Activated naive CD8-positive, alpha-beta T cell treated with anti-CD3 and anti-CD28 coated beads, Interleukin-2, amount 50 U/mL, for 24 hours (primary cell): Measurements from ENCODE around the gene SI.
"Not testable (repeated sequence)": the region's sequence is repeated elsewhere in the genome, so short reads cannot be mapped to it uniquely, and the experiment has no call there.

ENCODE experiments used
- ATAC-seq: fragments of 150-1000 bp; cut with Tn5 transposase; one replicate; pipeline ENCODE4 v1.10.0; 2021
- DNase-seq: peaks from one replicate; pipeline ENCODE4 v3.0.0; 2021
- H3K27ac Mint-ChIP-seq: one replicate; pipeline ENCODE4 v1.8.0; 2021; ENCODE audit warnings: mild to moderate bottlenecking, mixed read lengths
- H3K27me3 Mint-ChIP-seq: one replicate; pipeline ENCODE4 v1.8.0; 2021; ENCODE audit warnings: mixed read lengths
- H3K36me3 Mint-ChIP-seq: one replicate; pipeline ENCODE4 v1.8.0; 2021; ENCODE audit warnings: low read depth, mixed read lengths
- H3K4me1 Mint-ChIP-seq: one replicate; pipeline ENCODE4 v1.8.0; 2021; ENCODE audit warnings: mixed read lengths
- H3K4me3 Mint-ChIP-seq: one replicate; pipeline ENCODE4 v1.8.0; 2021; ENCODE audit warnings: mild to moderate bottlenecking, moderate library complexity, mixed read lengths
- H3K9me3 Mint-ChIP-seq: one replicate; pipeline ENCODE4 v1.8.0; 2021; ENCODE audit warnings: mixed read lengths

The SI gene

DNA sequence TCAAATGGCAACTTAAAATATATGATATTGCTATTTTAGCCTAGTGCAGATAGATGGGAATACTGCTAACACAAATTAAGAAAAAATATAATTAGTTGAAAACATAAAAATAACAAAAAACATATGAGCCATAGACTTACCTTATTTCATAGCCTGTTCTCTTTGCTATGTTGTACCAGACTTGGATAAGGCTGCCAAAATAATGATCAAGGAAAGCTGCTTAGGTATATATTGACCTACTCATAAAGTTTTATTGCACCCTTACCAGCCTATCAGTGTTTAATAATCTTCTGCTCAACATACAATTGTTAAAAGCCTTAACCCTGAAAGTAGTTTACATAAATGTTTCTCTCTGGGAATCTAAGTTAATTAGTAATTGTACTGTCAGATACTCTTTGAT is at the start of gene SI:
Gene SI (minus strand): TSS at position 204 of the 400 bp plus-strand sequence. CDS start 2,484 bp downstream, outside the sequence.
- Mint-ChIP-seq H3K36me3 (no peaks in the 10 kb centered on the region), H3K4me3 (no peak within 1 kb of the TSS), H3K27me3 (no peaks in the 10 kb centered on the region), H3K4me1 (no peaks in the 10 kb centered on the region), H3K9me3 (peaks cover 17% of the 10 kb centered on the region), H3K27ac (no peak within 1 kb of the TSS)
- ATAC-seq (no peak), DNase-seq (no peak)

DNA sequence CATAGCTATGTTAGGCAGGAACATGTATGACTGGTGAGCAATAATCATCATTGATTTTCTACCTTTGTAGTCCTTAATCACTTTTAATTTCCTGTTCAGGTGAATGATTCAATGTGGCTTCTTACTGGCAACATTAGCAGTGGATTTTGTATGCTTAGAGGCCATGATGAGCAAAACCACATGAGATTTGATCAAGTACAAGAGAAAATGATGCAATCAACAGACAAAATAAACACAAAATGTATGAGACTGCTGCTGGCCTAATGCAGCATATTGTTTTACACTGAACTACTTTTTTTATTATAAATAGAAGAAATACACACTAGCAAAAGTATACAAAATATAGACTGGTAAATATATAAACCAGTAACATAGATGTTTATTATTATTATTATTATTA is 47.5 kb upstream of the SI start:
- Mint-ChIP-seq H3K27me3 (no peaks in the 10 kb centered on the region), H3K27ac (no peak overlapping the region), H3K4me1 (no peaks in the 10 kb centered on the region)

DNA sequence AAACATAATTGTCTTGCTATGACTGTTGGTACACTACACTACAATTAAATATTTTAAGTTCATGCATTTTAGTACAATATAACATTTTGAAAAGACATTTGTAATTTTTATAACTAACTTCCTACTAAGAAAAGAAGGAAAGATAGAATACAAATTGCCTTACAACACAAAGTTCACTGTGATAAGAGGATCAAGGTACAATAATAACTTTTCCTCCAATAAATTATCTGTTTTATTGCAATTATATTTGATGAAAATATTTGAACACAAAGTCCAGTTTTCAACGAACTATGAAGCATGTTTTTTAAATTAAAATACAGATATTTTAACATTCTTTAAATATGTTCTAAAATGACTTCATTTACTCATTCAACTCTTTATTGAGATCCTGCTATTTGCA is 33.1 kb upstream of the SI start:
- Mint-ChIP-seq H3K9me3 (no peaks in the 10 kb centered on the region), H3K4me1 (no peaks in the 10 kb centered on the region), H3K36me3 (no peaks in the 10 kb centered on the region), H3K27me3 (no peaks in the 10 kb centered on the region), H3K27ac (no peak overlapping the region), H3K4me3 (no peak overlapping the region)
- ATAC-seq: no peak
- no peak for DNase-seq

More for the DNA sequence above, 47.5 kb upstream of the SI start:
- H3K4me3 Mint-ChIP-seq: no peak overlapping the region
- no peak for ATAC-seq
- peaks cover 10% of the 10 kb centered on the region for H3K9me3 Mint-ChIP-seq
- no peak for DNase-seq
- H3K36me3 Mint-ChIP-seq: no peaks in the 10 kb centered on the region

DNA sequence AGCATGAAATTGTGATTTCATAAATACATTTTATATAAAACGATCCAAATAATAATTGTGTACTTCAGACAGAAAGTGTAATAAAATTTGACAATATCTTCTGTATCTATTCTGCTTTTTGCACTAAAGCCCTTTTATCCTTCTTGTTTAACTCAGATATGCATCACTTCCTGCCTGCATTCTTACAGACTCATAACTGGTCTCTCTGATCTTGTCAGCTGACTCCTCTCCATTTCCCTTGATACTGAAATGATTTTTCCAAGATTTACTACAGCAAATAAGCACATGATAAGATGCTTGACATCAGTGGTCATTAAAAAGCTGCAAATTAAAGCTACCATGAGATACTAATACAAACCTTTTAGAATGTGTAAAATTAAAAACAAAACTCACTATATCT is 25.3 kb upstream of the SI start:
- Mint-ChIP-seq H3K4me3 (no peak overlapping the region), H3K4me1 (no peaks in the 10 kb centered on the region), H3K27ac (no peak overlapping the region), H3K27me3 (no peaks in the 10 kb centered on the region), H3K36me3 (no peaks in the 10 kb centered on the region), H3K9me3 (peaks cover 4% of the 10 kb centered on the region)
- DNase-seq: no peak
- ATAC-seq: no peak

DNA sequence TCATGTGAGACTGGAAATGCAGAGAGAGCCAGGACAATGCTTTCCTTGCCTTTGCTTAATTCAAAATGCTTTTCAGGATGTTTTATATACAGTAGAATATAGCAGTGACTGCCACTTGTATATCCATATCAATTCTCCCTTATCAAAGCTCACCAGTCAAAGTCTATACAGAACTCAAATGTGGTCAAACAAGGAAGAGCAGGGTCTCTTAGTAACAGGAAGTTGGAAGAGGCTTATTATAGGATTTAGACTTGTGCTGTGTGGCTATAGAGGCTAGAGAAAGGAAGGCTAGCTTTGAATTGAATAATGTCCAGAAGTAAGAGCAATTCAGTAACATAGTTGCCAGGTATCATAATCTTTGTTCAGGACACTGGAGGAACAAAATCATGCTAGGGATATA is 4.4 kb upstream of the SI start:
- H3K4me3 Mint-ChIP-seq: no peak overlapping the region
- no peak overlapping the region for H3K27ac Mint-ChIP-seq
- H3K27me3 Mint-ChIP-seq: no peaks in the 10 kb centered on the region
- peaks cover 13% of the 10 kb centered on the region for H3K9me3 Mint-ChIP-seq
- H3K4me1 Mint-ChIP-seq: no peaks in the 10 kb centered on the region
- no peak for ATAC-seq
- no peak for DNase-seq
- H3K36me3 Mint-ChIP-seq: no peaks in the 10 kb centered on the region

DNA sequence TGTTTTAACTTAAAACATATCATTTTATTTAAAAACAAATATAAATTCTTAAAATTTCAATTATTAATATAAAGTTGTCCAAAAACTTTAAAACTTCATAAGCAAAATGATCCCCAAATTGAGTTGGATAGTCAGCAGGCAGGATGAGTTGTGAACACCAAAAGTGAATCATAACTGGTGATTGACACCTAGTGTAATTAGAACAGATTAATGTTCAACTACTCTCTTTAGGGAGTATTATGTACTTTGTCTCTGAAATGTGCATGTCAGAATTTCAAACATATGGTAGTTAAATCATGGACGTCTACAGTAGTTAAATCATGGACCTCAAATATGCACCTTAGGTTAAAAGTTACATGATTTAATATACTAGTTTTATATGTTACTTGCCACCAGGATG is 2.9 kb upstream of the SI start:
- Mint-ChIP-seq H3K4me1 (no peaks in the 10 kb centered on the region), H3K36me3 (no peaks in the 10 kb centered on the region), H3K27ac (no peak overlapping the region), H3K4me3 (no peak overlapping the region), H3K27me3 (no peaks in the 10 kb centered on the region), H3K9me3 (peaks cover 17% of the 10 kb centered on the region)
- no peak for ATAC-seq
- no peak for DNase-seq

DNA sequence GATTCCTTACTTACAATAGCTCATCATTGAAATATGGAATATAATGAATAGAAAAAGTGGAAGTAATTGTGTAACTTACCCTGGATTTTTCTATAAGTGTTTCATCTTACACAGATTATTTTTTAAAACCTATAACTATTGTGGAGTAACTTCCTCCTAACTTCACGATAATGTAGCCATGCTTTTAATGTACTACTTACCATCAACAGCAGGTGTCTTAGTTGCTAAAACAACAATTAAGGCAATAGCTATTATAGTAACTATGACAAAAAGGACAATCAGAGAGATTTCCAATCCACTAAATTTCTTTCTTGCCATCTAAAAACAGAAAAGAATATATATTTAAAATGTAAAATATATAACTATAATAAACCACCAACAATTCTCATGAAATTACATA is 2.6 kb downstream of the SI start:
- H3K27me3 Mint-ChIP-seq: no peaks in the 10 kb centered on the region
- H3K4me3 Mint-ChIP-seq: no peak overlapping the region
- DNase-seq (no peak), ATAC-seq (no peak)
- H3K27ac Mint-ChIP-seq: no peak overlapping the region
- H3K36me3 Mint-ChIP-seq: no peaks in the 10 kb centered on the region
- peaks cover 7% of the 10 kb centered on the region for H3K9me3 Mint-ChIP-seq
- H3K4me1 Mint-ChIP-seq: no peaks in the 10 kb centered on the region

DNA sequence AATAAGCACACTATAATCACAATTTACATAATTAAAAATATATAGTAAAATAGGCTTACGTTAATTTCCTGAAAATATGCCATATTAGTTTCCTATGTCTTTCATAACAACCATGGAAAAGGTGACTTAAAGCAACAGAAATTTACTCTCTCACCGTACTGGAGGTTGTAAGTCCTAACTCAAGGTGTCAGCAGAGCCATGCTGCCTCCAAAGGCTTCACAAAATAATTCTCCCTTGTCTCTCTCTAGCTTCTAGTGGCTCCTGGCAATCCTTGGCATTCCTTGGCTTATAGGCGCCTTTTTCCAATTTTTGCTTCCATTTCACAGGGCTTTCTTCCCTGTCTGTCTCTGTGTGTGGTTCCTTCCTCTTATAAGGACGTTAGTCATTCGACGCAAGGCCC is 7.6 kb downstream of the SI start:
- DNase-seq (no peak), ATAC-seq (no peak)
- H3K27me3 Mint-ChIP-seq: no peaks in the 10 kb centered on the region
- no peaks in the 10 kb centered on the region for H3K4me1 Mint-ChIP-seq
- H3K9me3 Mint-ChIP-seq: no peaks in the 10 kb centered on the region
- no peak overlapping the region for H3K4me3 Mint-ChIP-seq
- no peaks in the 10 kb centered on the region for H3K36me3 Mint-ChIP-seq
- no peak overlapping the region for H3K27ac Mint-ChIP-seq

DNA sequence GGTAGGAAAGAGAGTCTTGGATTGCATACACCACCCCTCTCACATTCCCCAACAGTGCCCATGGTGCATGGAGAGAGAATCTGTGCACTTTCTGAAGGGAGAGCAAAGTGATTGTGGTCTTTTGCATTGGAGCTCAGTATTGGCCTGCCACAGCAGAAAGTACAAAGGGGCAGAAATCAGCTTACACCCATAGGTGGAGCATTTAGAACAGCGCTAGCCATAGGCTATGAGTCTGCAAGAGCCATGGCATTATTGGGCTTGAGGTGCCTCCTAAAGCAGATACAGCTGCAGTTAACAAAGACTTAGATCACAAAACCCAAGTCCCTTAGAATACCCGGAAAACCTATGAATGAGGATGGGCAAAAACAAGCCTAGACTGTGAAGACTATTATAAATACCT is 21.8 kb downstream of the SI start:
- H3K4me1 Mint-ChIP-seq: no peaks in the 10 kb centered on the region
- H3K4me3 Mint-ChIP-seq: no peak overlapping the region
- no peaks in the 10 kb centered on the region for H3K27me3 Mint-ChIP-seq
- peaks cover 4% of the 10 kb centered on the region for H3K9me3 Mint-ChIP-seq
- DNase-seq: no peak
- H3K36me3 Mint-ChIP-seq: no peaks in the 10 kb centered on the region
- no peak overlapping the region for H3K27ac Mint-ChIP-seq
- ATAC-seq: no peak

DNA sequence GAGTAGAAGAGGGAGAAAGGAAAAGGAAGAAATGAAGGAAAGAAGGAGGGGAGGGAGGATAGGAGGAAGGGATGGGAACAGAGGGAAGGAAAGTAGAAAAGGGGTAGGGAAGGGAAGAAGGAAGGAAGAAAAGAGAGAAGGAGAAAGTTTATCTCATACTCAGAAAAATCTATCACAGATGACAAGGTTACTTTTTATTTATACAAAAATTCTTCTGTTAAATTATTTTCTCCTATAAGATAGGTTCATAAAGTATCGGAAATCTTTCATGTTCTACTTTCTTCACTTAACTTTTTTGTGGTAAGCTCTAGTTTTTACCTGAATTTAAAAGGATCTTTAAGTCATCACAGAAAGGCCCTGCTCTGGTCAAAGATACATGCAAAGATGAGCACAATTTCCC is 38.1 kb downstream of the SI start:
- H3K27me3 Mint-ChIP-seq: no peaks in the 10 kb centered on the region
- ATAC-seq (no peak), DNase-seq (no peak)
- H3K9me3 Mint-ChIP-seq: peaks cover 5% of the 10 kb centered on the region
- no peaks in the 10 kb centered on the region for H3K4me1 Mint-ChIP-seq
- H3K36me3 Mint-ChIP-seq: no peaks in the 10 kb centered on the region
- no peak overlapping the region for H3K4me3 Mint-ChIP-seq
- no peak overlapping the region for H3K27ac Mint-ChIP-seq

DNA sequence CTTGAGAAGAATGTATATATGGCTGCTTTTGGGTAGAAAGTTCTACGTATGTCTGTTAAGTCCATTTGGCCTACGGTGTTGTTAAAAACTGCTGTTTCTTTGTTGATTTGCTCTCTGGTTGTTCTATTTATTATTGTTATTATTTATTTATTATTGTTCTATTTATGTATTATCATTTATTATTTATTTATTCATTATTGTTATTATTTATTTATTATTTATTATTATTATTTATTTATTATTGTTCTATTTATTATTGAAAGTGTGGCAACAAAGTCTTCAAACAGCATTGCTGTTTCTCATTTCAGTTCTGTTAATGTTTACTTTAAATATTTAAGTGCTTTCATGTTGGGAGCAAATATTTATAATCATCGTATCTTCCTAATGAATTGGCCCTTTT is 66.7 kb downstream of the SI start:
- Mint-ChIP-seq H3K9me3 (peaks cover 7% of the 10 kb centered on the region), H3K4me1 (no peaks in the 10 kb centered on the region), H3K4me3 (no peak overlapping the region), H3K27ac (no peak overlapping the region), H3K27me3 (no peaks in the 10 kb centered on the region), H3K36me3 (no peaks in the 10 kb centered on the region)
- DNase-seq: no peak
- no peak for ATAC-seq

DNA sequence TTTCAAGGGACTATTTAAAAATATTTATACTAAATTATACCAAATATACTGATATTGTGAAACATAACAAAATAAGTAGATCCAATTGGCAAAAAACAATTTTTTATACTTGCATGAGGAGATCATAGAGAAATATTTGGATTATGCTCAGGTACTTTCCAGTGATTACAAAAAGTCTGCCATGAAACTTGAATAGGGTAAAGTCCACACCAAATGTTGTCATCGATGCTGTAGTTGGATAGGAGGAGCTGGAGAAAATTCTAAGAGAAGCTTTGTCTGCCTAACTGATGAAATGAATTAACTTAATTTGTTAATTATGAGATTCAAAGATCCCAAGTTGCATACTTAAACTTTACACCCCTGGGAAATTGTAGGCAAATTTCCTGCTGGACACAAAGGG is 93.3 kb downstream of the SI start:
- DNase-seq (no peak), ATAC-seq (no peak)
- Mint-ChIP-seq H3K27ac (no peak overlapping the region), H3K27me3 (no peaks in the 10 kb centered on the region), H3K36me3 (no peaks in the 10 kb centered on the region), H3K9me3 (peaks cover 13% of the 10 kb centered on the region), H3K4me1 (no peaks in the 10 kb centered on the region), H3K4me3 (no peak overlapping the region)

DNA sequence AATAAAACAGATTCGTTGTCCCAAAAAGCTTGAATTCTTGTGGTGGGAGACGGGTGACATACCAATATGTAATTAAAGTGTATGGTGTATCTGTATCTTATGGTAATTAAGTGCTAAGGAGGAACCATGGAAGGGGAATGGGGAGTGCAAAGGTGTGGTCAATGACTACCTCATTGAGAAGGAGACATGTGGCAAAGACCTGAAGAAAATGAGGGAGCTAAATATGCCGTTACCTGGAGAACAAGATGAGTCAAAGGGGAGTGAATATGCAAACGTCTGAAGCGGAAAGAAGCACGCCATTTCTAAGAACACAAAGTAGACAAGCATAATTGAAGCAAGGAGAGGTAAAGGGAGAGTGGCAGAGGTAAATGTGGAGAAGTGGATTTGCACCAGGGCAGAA is 115.7 kb downstream of the SI start:
- no peak overlapping the region for H3K4me3 Mint-ChIP-seq
- H3K36me3 Mint-ChIP-seq: no peaks in the 10 kb centered on the region
- no peaks in the 10 kb centered on the region for H3K27me3 Mint-ChIP-seq
- no peaks in the 10 kb centered on the region for H3K4me1 Mint-ChIP-seq
- no peak for DNase-seq
- H3K9me3 Mint-ChIP-seq: no peaks in the 10 kb centered on the region
- no peak overlapping the region for H3K27ac Mint-ChIP-seq
- ATAC-seq: no peak

DNA sequence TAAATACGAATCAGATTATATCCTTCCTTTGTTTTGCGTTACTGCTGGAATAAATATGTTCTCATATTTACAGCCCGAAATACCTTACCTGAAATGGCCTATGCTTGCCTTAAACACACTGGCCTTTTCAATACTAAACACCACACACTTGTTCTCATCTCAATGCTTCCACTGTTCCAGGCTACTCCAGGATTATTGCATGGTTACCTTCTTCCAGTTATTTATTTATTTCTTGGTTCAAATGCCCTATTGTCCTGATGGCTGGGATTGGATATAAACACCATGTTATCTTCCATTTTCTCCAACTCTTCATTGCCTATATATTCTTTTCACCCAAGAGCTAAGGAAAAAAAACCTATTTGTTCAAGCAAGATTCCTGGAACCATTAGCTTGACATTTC is 125.3 kb downstream of the SI start:
- no peaks in the 10 kb centered on the region for H3K36me3 Mint-ChIP-seq
- H3K4me3 Mint-ChIP-seq: no peak overlapping the region
- no peaks in the 10 kb centered on the region for H3K4me1 Mint-ChIP-seq
- H3K9me3 Mint-ChIP-seq: peaks cover 17% of the 10 kb centered on the region
- H3K27me3 Mint-ChIP-seq: no peaks in the 10 kb centered on the region
- no peak for DNase-seq
- H3K27ac Mint-ChIP-seq: no peak overlapping the region
- ATAC-seq: no peak

DNA sequence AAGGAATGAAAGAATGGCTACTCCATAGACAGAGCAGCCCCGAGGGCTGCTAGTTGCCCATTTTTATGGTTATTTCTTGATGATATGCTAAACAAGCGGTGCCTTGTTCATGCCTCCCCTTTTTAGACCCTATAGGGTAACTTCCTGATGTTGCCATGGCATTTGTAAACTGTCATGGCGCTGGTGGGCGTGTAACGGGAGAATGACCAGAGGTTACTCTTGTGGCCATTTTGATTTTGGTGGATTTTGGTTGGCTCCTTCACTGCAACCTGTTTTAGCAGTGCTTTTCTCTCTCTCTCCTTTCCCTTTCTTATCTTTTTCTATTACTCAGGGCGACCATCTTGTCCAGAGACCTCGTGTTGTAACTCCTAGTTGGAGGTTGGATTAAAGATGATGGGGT is 126.9 kb downstream of the SI start:
- H3K4me3 Mint-ChIP-seq, H3K36me3 Mint-ChIP-seq, H3K4me1 Mint-ChIP-seq, H3K27me3 Mint-ChIP-seq, ATAC-seq, DNase-seq, H3K27ac Mint-ChIP-seq: not testable (repeated sequence)
- peaks cover 17% of the 10 kb centered on the region for H3K9me3 Mint-ChIP-seq

DNA sequence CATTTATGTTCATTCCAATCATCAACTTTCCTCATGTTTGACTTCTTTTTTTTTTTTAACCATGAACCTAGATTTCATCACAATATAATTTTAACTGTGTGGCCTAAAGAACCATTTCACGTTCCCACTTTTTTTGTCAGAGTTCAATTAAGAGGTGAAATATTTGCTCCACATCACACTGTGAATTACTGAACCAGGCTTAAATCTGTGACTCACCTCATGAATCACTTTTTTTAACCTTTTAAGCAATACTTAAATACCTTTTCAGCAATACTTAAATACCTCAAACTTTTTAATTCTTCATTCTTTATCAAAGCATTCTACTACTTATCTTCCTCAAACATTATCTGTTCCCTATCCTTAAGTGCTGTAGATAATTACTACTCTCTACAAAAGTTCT is 137.6 kb downstream of the SI start:
- ATAC-seq (no peak), DNase-seq (no peak)
- Mint-ChIP-seq H3K36me3 (no peaks in the 10 kb centered on the region), H3K4me3 (no peak overlapping the region), H3K4me1 (no peaks in the 10 kb centered on the region), H3K27ac (no peak overlapping the region), H3K27me3 (no peaks in the 10 kb centered on the region), H3K9me3 (no peaks in the 10 kb centered on the region)
